Kidney epithelial cell (primary cell): ENCODE measurements around the gene MATN3. TPM values are rescaled to one million over a fixed set of nuclear protein-coding genes. Genes with fewer than 3 reads are reported as not detected.
"Not testable (repeated sequence)": the region's sequence is repeated elsewhere in the genome, so short reads cannot be mapped to it uniquely, and the experiment has no call there.

Source experiments
- DNase-seq: peaks from one replicate; pipeline ENCODE4 v3.0.0-alpha.2; 2010; ENCODE audit warnings: low read depth
- H3K27me3 ChIP-seq: 2 replicates; pipeline ENCODE4 v1.6.0; 2011; ENCODE audit warnings: low read length; ENCODE audit not compliant: control insufficient read depth, insufficient read depth
- H3K36me3 ChIP-seq: 2 replicates; pipeline ENCODE4 v1.5.1; 2011; ENCODE audit warnings: low read length; ENCODE audit not compliant: control insufficient read depth, insufficient read depth
- H3K4me3 ChIP-seq: 2 replicates; pipeline ENCODE4 v1.5.1; 2011; ENCODE audit warnings: low read depth, mild to moderate bottlenecking, control low read depth, low read length
- CTCF ChIP-seq: IDR thresholded peaks from 2 replicates; pipeline ENCODE4 v1.5.1; 2011; ENCODE audit warnings: mild to moderate bottlenecking, moderate library complexity, low read length, control low read depth, inconsistent platforms; ENCODE audit not compliant: insufficient read depth, poor library complexity, severe bottlenecking
- total RNA-seq: library from RNA; depleted of rRNA; stranded (reverse); fragments of >200 nt; gene quantifications from 2 replicates; pipeline ENCODE4 v1.2.3, GENCODE V29; 2015

MATN3 gene
- total RNA-seq, 1 donor from 2014 or later, result 7.6 TPM

GRCh38 chr2:20050646-20051531 is 38.4 kb upstream of the MATN3 start:
- no peaks in the 10 kb centered on the region for H3K36me3 ChIP-seq
- no peaks in the 10 kb centered on the region for H3K27me3 ChIP-seq
- no peak for TF ChIP-seq CTCF
- DNase-seq, result no peak
- H3K4me3 ChIP-seq, result peak overlapping the region; percentile 86

GRCh38 chr2:20050104-20050645 is 37.7 kb upstream of the MATN3 start:
- no peak for DNase-seq
- no peak for TF ChIP-seq CTCF
- peak overlapping the region; percentile 86 for H3K4me3 ChIP-seq
- no peaks in the 10 kb centered on the region for H3K36me3 ChIP-seq
- H3K27me3 ChIP-seq, result no peaks in the 10 kb centered on the region

GRCh38 chr2:20049637-20050036 is 37.2 kb upstream of the MATN3 start:
- no peak for TF ChIP-seq CTCF
- no peak for DNase-seq
- H3K36me3 ChIP-seq, result no peaks in the 10 kb centered on the region
- no peaks in the 10 kb centered on the region for H3K27me3 ChIP-seq
- H3K4me3 ChIP-seq, result peak overlapping the region; percentile 86

GRCh38 chr2:20048488-20049448 is 36.3 kb upstream of the MATN3 start:
- Histone ChIP-seq H3K4me3 (peak overlapping the region; percentile 86), H3K36me3 (no peaks in the 10 kb centered on the region), H3K27me3 (no peaks in the 10 kb centered on the region)
- no peak for DNase-seq
- TF ChIP-seq CTCF, result no peak

- H3K4me3 ChIP-seq, H3K36me3 ChIP-seq, DNase-seq, H3K27me3 ChIP-seq: not testable (repeated sequence)
Observed at GRCh38 chr2:20045712-20046292, 33.3 kb upstream of the MATN3 start.
